ENCODE results near the gene TLE6. TPM values are rescaled to one million over a fixed set of nuclear protein-coding genes. Genes with fewer than 3 reads are reported as not detected.

Gene TLE6
- total and polyA plus RNA-seq, 2 of the 13 experiments (the other 11 are each of a cell fraction or from before 2014, with no cell fraction given): 0.24 to 5.5 TPM

DNA sequence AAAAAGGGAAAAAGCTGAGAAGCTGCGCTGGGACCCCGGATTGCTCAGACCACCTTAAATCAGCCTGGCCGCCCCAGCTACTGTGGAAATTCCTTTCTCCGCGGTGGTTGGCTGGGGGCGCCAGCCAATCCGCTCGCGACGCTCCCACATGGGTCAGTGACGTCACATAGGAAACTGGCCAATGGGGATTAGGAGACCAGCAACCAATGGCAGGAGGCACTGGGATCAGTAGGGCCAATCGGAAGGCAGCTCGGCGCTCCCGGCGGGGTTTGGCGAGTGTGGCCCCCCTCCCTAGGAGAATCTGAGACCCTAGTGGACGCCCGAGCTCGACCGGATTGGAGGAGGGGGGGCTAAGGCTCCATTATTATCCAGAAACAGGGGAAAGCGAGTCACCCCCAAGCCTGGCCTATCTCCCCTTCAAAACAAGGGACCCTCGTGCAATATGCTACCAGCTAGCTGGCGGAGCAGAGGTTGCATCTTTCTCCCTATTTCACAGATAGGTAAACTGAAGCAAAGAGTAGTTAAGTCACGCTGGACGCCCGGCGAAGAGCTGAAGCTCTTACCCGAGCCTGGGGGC is 58.3 kb downstream of the TLE6 start (continued):
- TF ChIP-seq, protein P1, sequence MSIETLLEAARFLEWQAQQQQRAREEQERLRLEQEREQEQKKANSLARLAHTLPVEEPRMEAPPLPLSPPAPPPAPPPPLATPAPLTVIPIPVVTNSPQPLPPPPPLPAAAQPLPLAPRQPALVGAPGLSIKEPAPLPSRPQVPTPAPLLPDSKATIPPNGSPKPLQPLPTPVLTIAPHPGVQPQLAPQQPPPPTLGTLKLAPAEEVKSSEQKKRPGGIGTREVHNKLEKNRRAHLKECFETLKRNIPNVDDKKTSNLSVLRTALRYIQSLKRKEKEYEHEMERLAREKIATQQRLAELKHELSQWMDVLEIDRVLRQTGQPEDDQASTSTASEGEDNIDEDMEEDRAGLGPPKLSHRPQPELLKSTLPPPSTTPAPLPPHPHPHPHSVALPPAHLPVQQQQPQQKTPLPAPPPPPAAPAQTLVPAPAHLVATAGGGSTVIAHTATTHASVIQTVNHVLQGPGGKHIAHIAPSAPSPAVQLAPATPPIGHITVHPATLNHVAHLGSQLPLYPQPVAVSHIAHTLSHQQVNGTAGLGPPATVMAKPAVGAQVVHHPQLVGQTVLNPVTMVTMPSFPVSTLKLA (IDR thresholded peaks at IDR 0.05): no peak
- TF ChIP-seq SALL1 (CRISPR knock-in tag; IDR thresholded peaks at IDR 0.05) (peak; percentile 11), ZSCAN12 (CRISPR knock-in tag; IDR thresholded peaks at IDR 0.05) (no peak), ZNF615 (CRISPR knock-in tag; IDR thresholded peaks at IDR 0.05; ENCODE audit: borderline replicate concordance) (no peak), SMAD1 (CRISPR knock-in tag; IDR thresholded peaks at IDR 0.05; ENCODE audit: borderline replicate concordance, low read depth) (no peak), ZMYM4 (CRISPR knock-in tag; IDR thresholded peaks at IDR 0.05) (peak; percentile 61; the same call in 1 of the 2 replicates), NFYB (CRISPR knock-in tag; IDR thresholded peaks at IDR 0.05) (peak; percentile 97), ZNF674 (CRISPR knock-in tag; IDR thresholded peaks at IDR 0.05; ENCODE audit: low read depth) (no peak), ZNF3 (CRISPR knock-in tag; IDR thresholded peaks at IDR 0.05) (no peak), ZKSCAN5 (CRISPR knock-in tag; IDR thresholded peaks at IDR 0.05) (no peak), ZNF720 (CRISPR knock-in tag; IDR thresholded peaks at IDR 0.05) (no peak)
- TF ChIP-seq, protein P2, sequence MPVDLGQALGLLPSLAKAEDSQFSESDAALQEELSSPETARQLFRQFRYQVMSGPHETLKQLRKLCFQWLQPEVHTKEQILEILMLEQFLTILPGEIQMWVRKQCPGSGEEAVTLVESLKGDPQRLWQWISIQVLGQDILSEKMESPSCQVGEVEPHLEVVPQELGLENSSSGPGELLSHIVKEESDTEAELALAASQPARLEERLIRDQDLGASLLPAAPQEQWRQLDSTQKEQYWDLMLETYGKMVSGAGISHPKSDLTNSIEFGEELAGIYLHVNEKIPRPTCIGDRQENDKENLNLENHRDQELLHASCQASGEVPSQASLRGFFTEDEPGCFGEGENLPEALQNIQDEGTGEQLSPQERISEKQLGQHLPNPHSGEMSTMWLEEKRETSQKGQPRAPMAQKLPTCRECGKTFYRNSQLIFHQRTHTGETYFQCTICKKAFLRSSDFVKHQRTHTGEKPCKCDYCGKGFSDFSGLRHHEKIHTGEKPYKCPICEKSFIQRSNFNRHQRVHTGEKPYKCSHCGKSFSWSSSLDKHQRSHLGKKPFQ (CRISPR knock-in tag; IDR thresholded peaks at IDR 0.05; ENCODE audit: insufficient replicate concordance): peak; percentile 30
- TF ChIP-seq, protein P3, sequence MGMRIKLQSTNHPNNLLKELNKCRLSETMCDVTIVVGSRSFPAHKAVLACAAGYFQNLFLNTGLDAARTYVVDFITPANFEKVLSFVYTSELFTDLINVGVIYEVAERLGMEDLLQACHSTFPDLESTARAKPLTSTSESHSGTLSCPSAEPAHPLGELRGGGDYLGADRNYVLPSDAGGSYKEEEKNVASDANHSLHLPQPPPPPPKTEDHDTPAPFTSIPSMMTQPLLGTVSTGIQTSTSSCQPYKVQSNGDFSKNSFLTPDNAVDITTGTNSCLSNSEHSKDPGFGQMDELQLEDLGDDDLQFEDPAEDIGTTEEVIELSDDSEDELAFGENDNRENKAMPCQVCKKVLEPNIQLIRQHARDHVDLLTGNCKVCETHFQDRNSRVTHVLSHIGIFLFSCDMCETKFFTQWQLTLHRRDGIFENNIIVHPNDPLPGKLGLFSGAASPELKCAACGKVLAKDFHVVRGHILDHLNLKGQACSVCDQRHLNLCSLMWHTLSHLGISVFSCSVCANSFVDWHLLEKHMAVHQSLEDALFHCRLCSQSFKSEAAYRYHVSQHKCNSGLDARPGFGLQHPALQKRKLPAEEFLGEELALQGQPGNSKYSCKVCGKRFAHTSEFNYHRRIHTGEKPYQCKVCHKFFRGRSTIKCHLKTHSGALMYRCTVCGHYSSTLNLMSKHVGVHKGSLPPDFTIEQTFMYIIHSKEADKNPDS (CRISPR knock-in tag; IDR thresholded peaks at IDR 0.05): no peak
- TF ChIP-seq, protein P4, sequence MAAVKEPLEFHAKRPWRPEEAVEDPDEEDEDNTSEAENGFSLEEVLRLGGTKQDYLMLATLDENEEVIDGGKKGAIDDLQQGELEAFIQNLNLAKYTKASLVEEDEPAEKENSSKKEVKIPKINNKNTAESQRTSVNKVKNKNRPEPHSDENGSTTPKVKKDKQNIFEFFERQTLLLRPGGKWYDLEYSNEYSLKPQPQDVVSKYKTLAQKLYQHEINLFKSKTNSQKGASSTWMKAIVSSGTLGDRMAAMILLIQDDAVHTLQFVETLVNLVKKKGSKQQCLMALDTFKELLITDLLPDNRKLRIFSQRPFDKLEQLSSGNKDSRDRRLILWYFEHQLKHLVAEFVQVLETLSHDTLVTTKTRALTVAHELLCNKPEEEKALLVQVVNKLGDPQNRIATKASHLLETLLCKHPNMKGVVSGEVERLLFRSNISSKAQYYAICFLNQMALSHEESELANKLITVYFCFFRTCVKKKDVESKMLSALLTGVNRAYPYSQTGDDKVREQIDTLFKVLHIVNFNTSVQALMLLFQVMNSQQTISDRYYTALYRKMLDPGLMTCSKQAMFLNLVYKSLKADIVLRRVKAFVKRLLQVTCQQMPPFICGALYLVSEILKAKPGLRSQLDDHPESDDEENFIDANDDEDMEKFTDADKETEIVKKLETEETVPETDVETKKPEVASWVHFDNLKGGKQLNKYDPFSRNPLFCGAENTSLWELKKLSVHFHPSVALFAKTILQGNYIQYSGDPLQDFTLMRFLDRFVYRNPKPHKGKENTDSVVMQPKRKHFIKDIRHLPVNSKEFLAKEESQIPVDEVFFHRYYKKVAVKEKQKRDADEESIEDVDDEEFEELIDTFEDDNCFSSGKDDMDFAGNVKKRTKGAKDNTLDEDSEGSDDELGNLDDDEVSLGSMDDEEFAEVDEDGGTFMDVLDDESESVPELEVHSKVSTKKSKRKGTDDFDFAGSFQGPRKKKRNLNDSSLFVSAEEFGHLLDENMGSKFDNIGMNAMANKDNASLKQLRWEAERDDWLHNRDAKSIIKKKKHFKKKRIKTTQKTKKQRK (IDR thresholded peaks at IDR 0.05; ENCODE audit: low read length): no peak
- TF ChIP-seq, protein P5, sequence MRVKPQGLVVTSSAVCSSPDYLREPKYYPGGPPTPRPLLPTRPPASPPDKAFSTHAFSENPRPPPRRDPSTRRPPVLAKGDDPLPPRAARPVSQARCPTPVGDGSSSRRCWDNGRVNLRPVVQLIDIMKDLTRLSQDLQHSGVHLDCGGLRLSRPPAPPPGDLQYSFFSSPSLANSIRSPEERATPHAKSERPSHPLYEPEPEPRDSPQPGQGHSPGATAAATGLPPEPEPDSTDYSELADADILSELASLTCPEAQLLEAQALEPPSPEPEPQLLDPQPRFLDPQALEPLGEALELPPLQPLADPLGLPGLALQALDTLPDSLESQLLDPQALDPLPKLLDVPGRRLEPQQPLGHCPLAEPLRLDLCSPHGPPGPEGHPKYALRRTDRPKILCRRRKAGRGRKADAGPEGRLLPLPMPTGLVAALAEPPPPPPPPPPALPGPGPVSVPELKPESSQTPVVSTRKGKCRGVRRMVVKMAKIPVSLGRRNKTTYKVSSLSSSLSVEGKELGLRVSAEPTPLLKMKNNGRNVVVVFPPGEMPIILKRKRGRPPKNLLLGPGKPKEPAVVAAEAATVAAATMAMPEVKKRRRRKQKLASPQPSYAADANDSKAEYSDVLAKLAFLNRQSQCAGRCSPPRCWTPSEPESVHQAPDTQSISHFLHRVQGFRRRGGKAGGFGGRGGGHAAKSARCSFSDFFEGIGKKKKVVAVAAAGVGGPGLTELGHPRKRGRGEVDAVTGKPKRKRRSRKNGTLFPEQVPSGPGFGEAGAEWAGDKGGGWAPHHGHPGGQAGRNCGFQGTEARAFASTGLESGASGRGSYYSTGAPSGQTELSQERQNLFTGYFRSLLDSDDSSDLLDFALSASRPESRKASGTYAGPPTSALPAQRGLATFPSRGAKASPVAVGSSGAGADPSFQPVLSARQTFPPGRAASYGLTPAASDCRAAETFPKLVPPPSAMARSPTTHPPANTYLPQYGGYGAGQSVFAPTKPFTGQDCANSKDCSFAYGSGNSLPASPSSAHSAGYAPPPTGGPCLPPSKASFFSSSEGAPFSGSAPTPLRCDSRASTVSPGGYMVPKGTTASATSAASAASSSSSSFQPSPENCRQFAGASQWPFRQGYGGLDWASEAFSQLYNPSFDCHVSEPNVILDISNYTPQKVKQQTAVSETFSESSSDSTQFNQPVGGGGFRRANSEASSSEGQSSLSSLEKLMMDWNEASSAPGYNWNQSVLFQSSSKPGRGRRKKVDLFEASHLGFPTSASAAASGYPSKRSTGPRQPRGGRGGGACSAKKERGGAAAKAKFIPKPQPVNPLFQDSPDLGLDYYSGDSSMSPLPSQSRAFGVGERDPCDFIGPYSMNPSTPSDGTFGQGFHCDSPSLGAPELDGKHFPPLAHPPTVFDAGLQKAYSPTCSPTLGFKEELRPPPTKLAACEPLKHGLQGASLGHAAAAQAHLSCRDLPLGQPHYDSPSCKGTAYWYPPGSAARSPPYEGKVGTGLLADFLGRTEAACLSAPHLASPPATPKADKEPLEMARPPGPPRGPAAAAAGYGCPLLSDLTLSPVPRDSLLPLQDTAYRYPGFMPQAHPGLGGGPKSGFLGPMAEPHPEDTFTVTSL (CRISPR knock-in tag; IDR thresholded peaks at IDR 0.05; ENCODE audit: borderline replicate concordance): no peak

Data from HepG2 (cell line).